Activated naive CD4-positive, alpha-beta T cell treated with anti-CD3 and anti-CD28 coated beads, Interleukin-2, amount 50 U/mL, for 72 hours (primary cell): ENCODE measurements around the gene SGPP2. TPM values are rescaled to one million over a fixed set of nuclear protein-coding genes. Genes with fewer than 3 reads are reported as not detected.

Experiments used
- ATAC-seq, 2 donors: fragments of 150-1000 bp; cut with Tn5 transposase; 2 replicates each; pipeline ENCODE4 v1.10.0; 2021; ENCODE audit warnings: mild to moderate bottlenecking in 2 of 2, moderate library complexity in 2 of 2
- DNase-seq, 2 donors: peaks; one replicate each; pipeline ENCODE4 v3.0.0; 2021 to 2022; ENCODE audit warnings: low spot score in 2 of 2
- H3K27ac Mint-ChIP-seq, 2 donors: one replicate each; pipeline ENCODE4 v1.8.0; 2022; ENCODE audit warnings: mild to moderate bottlenecking in 2 of 2, mixed read lengths in 2 of 2
- H3K36me3 Mint-ChIP-seq, 2 donors: one replicate each; pipeline ENCODE4 v1.8.0; 2022; ENCODE audit warnings: mixed read lengths in 2 of 2
- H3K9me3 Mint-ChIP-seq, 2 donors: one replicate each; pipeline ENCODE4 v1.8.0; 2022; ENCODE audit warnings: mixed read lengths in 2 of 2
- total RNA-seq, 2 donors: library from RNA; stranded (reverse); gene quantifications; one replicate each; pipeline ENCODE4 v1.2.3, GENCODE V29; 2022

Gene SGPP2
- total RNA-seq, 2 donors from 2014 or later: 1.3 to 10.0 TPM

- no peak for DNase-seq
- no peak for ATAC-seq
- Mint-ChIP-seq H3K36me3 (no peaks in the 10 kb centered on the region), H3K27ac (no peak overlapping the region), H3K9me3 (peaks cover 0 to 9% of the 10 kb centered on the region in 2 donors)
Observed at GRCh38 chr2:222445227-222445626, 20.9 kb downstream of the SGPP2 start.

- no peak overlapping the region for H3K27ac Mint-ChIP-seq
- DNase-seq (no peak), ATAC-seq (no peak)
- H3K9me3 Mint-ChIP-seq: peaks cover 0 to 9% of the 10 kb centered on the region in 2 donors
- no peaks in the 10 kb centered on the region for H3K36me3 Mint-ChIP-seq
Observed at GRCh38 chr2:222447131-222447530, 22.8 kb downstream of the SGPP2 start.

- DNase-seq (no peak), ATAC-seq (no peak)
- Mint-ChIP-seq H3K9me3 (peaks cover 0 to 5% of the 10 kb centered on the region in 2 donors), H3K27ac (no peak overlapping the region), H3K36me3 (no peaks in the 10 kb centered on the region)
Observed at GRCh38 chr2:222448748-222449181, 24.4 kb downstream of the SGPP2 start.

GRCh38 chr2:222450021-222450420, 25.7 kb downstream of the SGPP2 start:
- no peak overlapping the region for H3K27ac Mint-ChIP-seq
- DNase-seq (no peak), ATAC-seq (no peak)
- H3K9me3 Mint-ChIP-seq: peaks cover 1 to 5% of the 10 kb centered on the region in 2 donors
- H3K36me3 Mint-ChIP-seq: no peaks in the 10 kb centered on the region

GRCh38 chr2:222451224-222451674, 26.9 kb downstream of the SGPP2 start:
- no peaks in the 10 kb centered on the region for H3K36me3 Mint-ChIP-seq
- ATAC-seq (peak; percentile 22 to 71), DNase-seq (no peak)
- no peak overlapping the region for H3K27ac Mint-ChIP-seq
- H3K9me3 Mint-ChIP-seq: peaks cover 0 to 4% of the 10 kb centered on the region in 2 donors

- H3K36me3 Mint-ChIP-seq: no peaks in the 10 kb centered on the region
- peaks cover 0 to 4% of the 10 kb centered on the region in 2 donors for H3K9me3 Mint-ChIP-seq
- DNase-seq: no peak
- H3K27ac Mint-ChIP-seq: no peak overlapping the region
- no peak for ATAC-seq
Observed at GRCh38 chr2:222452422-222452950, 28.1 kb downstream of the SGPP2 start.

- DNase-seq (no peak), ATAC-seq (no peak)
- Mint-ChIP-seq H3K9me3 (peaks cover 4% of the 10 kb centered on the region in 2 donors), H3K27ac (no peak overlapping the region), H3K36me3 (peaks cover 0 to 5% of the 10 kb centered on the region in 2 donors)
Observed at GRCh38 chr2:222456479-222457077, 32.2 kb downstream of the SGPP2 start.

- Mint-ChIP-seq H3K27ac (no peak overlapping the region), H3K36me3 (peaks cover 0 to 10% of the 10 kb centered on the region in 2 donors), H3K9me3 (peaks cover 4 to 11% of the 10 kb centered on the region in 2 donors)
- DNase-seq (no peak), ATAC-seq (no peak)
Observed at GRCh38 chr2:222459983-222460382, 35.6 kb downstream of the SGPP2 start.

GRCh38 chr2:222465746-222466145, 41.4 kb downstream of the SGPP2 start:
- peaks cover 4 to 11% of the 10 kb centered on the region in 2 donors for H3K9me3 Mint-ChIP-seq
- DNase-seq (no peak), ATAC-seq (no peak)
- peaks cover 0 to 9% of the 10 kb centered on the region in 2 donors for H3K36me3 Mint-ChIP-seq
- H3K27ac Mint-ChIP-seq: no peak overlapping the region

GRCh38 chr2:222468346-222468745, 44.0 kb downstream of the SGPP2 start:
- DNase-seq (no peak), ATAC-seq (no peak)
- Mint-ChIP-seq H3K9me3 (peaks cover 0 to 4% of the 10 kb centered on the region in 2 donors), H3K36me3 (no peaks in the 10 kb centered on the region), H3K27ac (no peak overlapping the region)

GRCh38 chr2:222470802-222471468, 46.6 kb downstream of the SGPP2 start:
- ATAC-seq: no peak

GRCh38 chr2:222477962-222478608, 53.7 kb downstream of the SGPP2 start:
- DNase-seq: no peak
- H3K9me3 Mint-ChIP-seq: no peaks in the 10 kb centered on the region
- ATAC-seq: no peak
- no peaks in the 10 kb centered on the region for H3K36me3 Mint-ChIP-seq
- peak overlapping the region in 1 of 2 donors; percentile 73 for H3K27ac Mint-ChIP-seq

More at GRCh38 chr2:222470802-222471468, 46.6 kb downstream of the SGPP2 start:
- Mint-ChIP-seq H3K36me3 (no peaks in the 10 kb centered on the region), H3K9me3 (peaks cover 0 to 4% of the 10 kb centered on the region in 2 donors), H3K27ac (no peak overlapping the region)
- no peak for DNase-seq

- ATAC-seq: no peak
- no peaks in the 10 kb centered on the region for H3K36me3 Mint-ChIP-seq
- no peak for DNase-seq
- H3K27ac Mint-ChIP-seq: no peak overlapping the region
- no peaks in the 10 kb centered on the region for H3K9me3 Mint-ChIP-seq
Observed at GRCh38 chr2:222479859-222480258, 55.5 kb downstream of the SGPP2 start.

- no peaks in the 10 kb centered on the region for H3K9me3 Mint-ChIP-seq
- ATAC-seq (no peak), DNase-seq (no peak)
- H3K36me3 Mint-ChIP-seq: no peaks in the 10 kb centered on the region
- no peak overlapping the region for H3K27ac Mint-ChIP-seq
Observed at GRCh38 chr2:222480497-222480896, 56.2 kb downstream of the SGPP2 start.

GRCh38 chr2:222481941-222482340, 57.6 kb downstream of the SGPP2 start:
- no peak overlapping the region for H3K27ac Mint-ChIP-seq
- no peaks in the 10 kb centered on the region for H3K9me3 Mint-ChIP-seq
- no peak for DNase-seq
- no peaks in the 10 kb centered on the region for H3K36me3 Mint-ChIP-seq
- no peak for ATAC-seq

GRCh38 chr2:222483513-222484039, 59.2 kb downstream of the SGPP2 start:
- ATAC-seq: no peak
- Mint-ChIP-seq H3K9me3 (no peaks in the 10 kb centered on the region), H3K27ac (no peak overlapping the region), H3K36me3 (no peaks in the 10 kb centered on the region)
- no peak for DNase-seq
